Body of pancreas (tissue), 4 donors: Measurements from ENCODE around the gene RPRD1B.

Experiments
- POLR2A ChIP-seq, 3 donors: fragments of 450-650 bp; IDR thresholded peaks; one replicate each; pipeline ENCODE4 v1.6.1; 2016; ENCODE audit warnings: antibody characterized with exemption in 3 of 3, mild to moderate bottlenecking in 2 of 3
- TF ChIP-seq, protein P1 (sequence below), 7 experiments: fragments of 450-650 bp in 4 of 7; fragments of 200-600 bp in 3 of 7; sonication (generic) in 3 of 7; IDR thresholded peaks; one replicate each; pipeline ENCODE4 v1.5.1; 2016 to 2019; ENCODE audit warnings: antibody characterized with exemption in 7 of 7

DNA sequence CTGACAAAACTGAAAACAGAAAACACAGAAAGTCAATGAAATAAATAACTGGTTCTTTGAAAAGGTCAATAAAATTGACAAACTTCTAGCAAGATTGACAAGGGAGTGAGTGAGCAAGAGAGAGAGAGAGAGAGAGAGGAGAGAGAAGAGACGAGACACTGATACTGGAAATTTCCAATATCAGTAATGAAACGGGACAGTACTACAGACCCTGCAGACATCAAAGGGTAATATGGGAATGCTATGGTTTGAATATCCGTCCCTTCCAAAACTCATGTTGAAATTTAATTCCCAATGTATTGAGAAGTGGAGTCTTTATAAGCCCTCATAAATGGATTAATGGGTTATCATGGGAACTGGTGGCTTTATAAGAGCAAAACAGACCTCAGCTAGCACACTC is 4.1 kb upstream of the RPRD1B start:
- TF ChIP-seq, protein P1, sequence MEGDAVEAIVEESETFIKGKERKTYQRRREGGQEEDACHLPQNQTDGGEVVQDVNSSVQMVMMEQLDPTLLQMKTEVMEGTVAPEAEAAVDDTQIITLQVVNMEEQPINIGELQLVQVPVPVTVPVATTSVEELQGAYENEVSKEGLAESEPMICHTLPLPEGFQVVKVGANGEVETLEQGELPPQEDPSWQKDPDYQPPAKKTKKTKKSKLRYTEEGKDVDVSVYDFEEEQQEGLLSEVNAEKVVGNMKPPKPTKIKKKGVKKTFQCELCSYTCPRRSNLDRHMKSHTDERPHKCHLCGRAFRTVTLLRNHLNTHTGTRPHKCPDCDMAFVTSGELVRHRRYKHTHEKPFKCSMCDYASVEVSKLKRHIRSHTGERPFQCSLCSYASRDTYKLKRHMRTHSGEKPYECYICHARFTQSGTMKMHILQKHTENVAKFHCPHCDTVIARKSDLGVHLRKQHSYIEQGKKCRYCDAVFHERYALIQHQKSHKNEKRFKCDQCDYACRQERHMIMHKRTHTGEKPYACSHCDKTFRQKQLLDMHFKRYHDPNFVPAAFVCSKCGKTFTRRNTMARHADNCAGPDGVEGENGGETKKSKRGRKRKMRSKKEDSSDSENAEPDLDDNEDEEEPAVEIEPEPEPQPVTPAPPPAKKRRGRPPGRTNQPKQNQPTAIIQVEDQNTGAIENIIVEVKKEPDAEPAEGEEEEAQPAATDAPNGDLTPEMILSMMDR (IDR thresholded peaks at IDR 0.05), result no peak
- TF ChIP-seq POLR2A (IDR thresholded peaks at IDR 0.05), result no peak
